Heart right ventricle (tissue), 16 donors: ENCODE data around the gene MTERF2. TPM values are rescaled to one million over a fixed set of nuclear protein-coding genes. Genes with fewer than 3 reads are reported as not detected.

Experiments used
- ATAC-seq, 8 donors: fragments of 200-7000 bp; cut with Tn5 transposase; one replicate each; pipeline ENCODE4 v1.9.1; 2020; ENCODE audit warnings: mild to moderate bottlenecking in 8 of 8, moderate library complexity in 8 of 8, moderate number of reproducible peaks in 1 of 8
- DNase-seq, 2 donors: peaks; one replicate each; pipeline ENCODE4 v3.0.0-alpha.2; 2020
- H3K27ac ChIP-seq, 10 donors: fragments of 200-600 bp; sonication (generic) in 2 of 10; one replicate each; pipeline versions ENCODE4 v1.5.0 to v1.8.0; 2020 to 2022; ENCODE audit warnings: mild to moderate bottlenecking in 3 of 10
- H3K27me3 ChIP-seq, 7 donors: fragments of 200-600 bp; one replicate each; pipeline ENCODE4 v1.8.0; 2021 to 2022; ENCODE audit warnings: mild to moderate bottlenecking in 2 of 7
- H3K36me3 ChIP-seq, 9 donors: fragments of 200-600 bp; sonication (generic) in 1 of 9; one replicate each; pipeline versions ENCODE4 v1.5.0 to v1.8.0; 2020 to 2022; ENCODE audit warnings: mild to moderate bottlenecking in 2 of 9
- H3K4me1 ChIP-seq, 9 donors: fragments of 200-600 bp; sonication (generic) in 1 of 9; one replicate each; pipeline versions ENCODE4 v1.5.0 to v1.8.0; 2020 to 2022; ENCODE audit warnings: mild to moderate bottlenecking in 4 of 9
- H3K4me3 ChIP-seq, 10 donors: fragments of 200-600 bp; sonication (generic) in 2 of 10; one replicate each; pipeline versions ENCODE4 v1.5.0 to v1.8.0; 2020 to 2022; ENCODE audit warnings: mild to moderate bottlenecking in 7 of 10, moderate library complexity in 2 of 10
- H3K9me3 ChIP-seq, 11 donors: fragments of 200-600 bp in 10 of 11; sonication (generic) in 2 of 11; one replicate each; pipeline versions ENCODE4 v1.5.0 to v1.8.0; 2013 to 2022; ENCODE audit warnings: mild to moderate bottlenecking in 2 of 11, control low read depth in 1 of 11, moderate library complexity in 1 of 11
- CTCF ChIP-seq, 9 donors: fragments of 200-600 bp; sonication (generic) in 2 of 9; IDR thresholded peaks; one replicate each; pipeline versions ENCODE4 v1.5.0 to v1.8.0; 2021 to 2022; ENCODE audit warnings: antibody characterized with exemption in 9 of 9, mild to moderate bottlenecking in 5 of 9, moderate library complexity in 1 of 9
- WGBS, 2 donors: extraction: QIAGEN DNeasy Blood & Tissue Kit; methylation state at CpG; one replicate each; pipeline ENCODE4 v1.1.7; 2013; ENCODE audit warnings: inconsistent platforms in 1 of 2; 5-methylcytosine and 5-hydroxymethylcytosine counted together
- intact Hi-C, 10 donors: fragments of 100-400 bp; cut with DNase I; formaldehyde crosslinking; loops; one replicate each; pipeline versions ENCODE4 v1.11.1 to v1.14.2; 2022
- polyA plus RNA-seq, 2 donors: library from polyadenylated mRNA; stranded (reverse); fragments of 200-250 nt; gene quantifications; one replicate each; pipeline ENCODE4 v1.2.3, GENCODE V29; 2013
- total RNA-seq, 10 donors: library from RNA; stranded (reverse); fragmentation: NEBNext Ultra II Directional in 3 of 10; extraction: Animal tissue kit (Norgen Biotek cat#: 25700) in 3 of 10; gene quantifications; one replicate each; pipeline versions ENCODE4 v1.2.1 to v1.2.4, GENCODE V29; 2021 to 2023
- donor health status: Arrhythmogenic right ventricular cardiomyopathy.
- donor health status: ischemic (EF 13 %, LVEDD 7.1; RV severe dilation, severe dysfunction).
- donor health status: healthy with polysubstance abuse.
- donor health status: DM: no; HTN: yes; CAD: no.
- donor health status: DM: no; HTN: no; CAD: no.
- donor health status: ischemic (EF 25% LVEDD 6.9; RV normal size, moderate dysfunction).
- donor health status: ischemic (EF 25% LVEDD 5.7; RV mildly dilated, moderate dysfunction).
- donor health status: healthy.
- donor health status: DM: yes; HTN: yes; CAD: no.
- donor health status: Ischemic cardiomyopathy.
- donor health status: ischemic (EF 35%, LVEDD 5.7; RV mildly dilated, moderate dysfunction).
- donor health status: nonischemic (EF 11% LVEDD 7.7; RV severe dilation, severe dysfunction).
- donor health status: DM: yes; HTN: yes; CAD: no.
- donor health status: PGD.
- donor health status: ischemic (EF 29% LVEDD 5.4; RV normal size, mild dysfunction).
- donor health status: nonischemic (EF 23%, LVEDD 6.1; RV moderate dilation, normal function).

The MTERF2 gene
- total and polyA plus RNA-seq, 12 donors: 13.2 to 70.0 (median 28.0) TPM

DNA sequence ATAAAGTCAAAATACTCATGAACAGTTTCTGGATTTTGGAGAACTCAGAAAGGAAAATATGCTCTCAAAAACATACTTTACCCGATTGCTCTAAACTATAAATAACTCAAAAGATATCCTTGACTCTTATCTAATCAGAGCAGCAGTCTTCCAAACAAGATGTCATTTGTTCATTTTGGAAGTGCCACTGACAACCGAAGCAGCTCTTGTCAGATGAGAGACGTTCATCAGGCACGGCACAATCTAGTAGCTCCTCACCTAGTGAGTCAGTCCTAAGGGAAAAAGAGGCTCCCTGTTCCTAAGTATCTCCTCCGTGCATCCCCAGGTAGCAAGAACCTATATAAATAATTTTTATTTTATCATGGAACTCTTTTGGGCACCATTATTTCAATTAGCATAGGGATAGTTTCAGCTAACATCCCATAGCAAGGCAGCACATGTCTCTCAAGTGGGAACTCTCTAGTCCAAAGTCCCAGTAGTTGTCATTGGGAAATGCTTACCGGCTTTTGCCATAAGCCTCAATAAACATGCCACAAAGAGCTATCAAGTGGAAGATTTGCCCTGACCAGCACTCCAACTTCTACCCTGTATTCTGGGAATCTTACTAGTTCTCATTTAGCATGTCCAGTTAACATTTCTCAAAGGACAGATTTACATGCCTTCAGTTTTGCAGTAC lies 45.3 kb downstream of the MTERF2 start:
- 31 to 33% methylated on average over 6 of the region's 6 CpGs for WGBS, 2 donors
- DNase-seq: no peak
- no peak for ATAC-seq
- Histone ChIP-seq H3K9me3 (peaks cover 0 to 17% (median 0%) of the 10 kb centered on the region in 11 donors), H3K4me1 (peaks cover 0 to 17% (median 5%) of the 10 kb centered on the region in 9 donors), H3K27ac (peak overlapping the region in 1 of 10 donors; percentile 62), H3K27me3 (peaks cover 0 to 42% (median 0%) of the 10 kb centered on the region in 7 donors), H3K4me3 (no peak overlapping the region), H3K36me3 (no peaks in the 10 kb centered on the region)
- intact Hi-C loops: no loop called here
- TF ChIP-seq CTCF (IDR thresholded peaks at IDR 0.05): no peak

- 84 to 86% methylated on average over 3 of the region's 3 CpGs for WGBS, 2 donors
- TF ChIP-seq CTCF (IDR thresholded peaks at IDR 0.05): no peak
- no peak overlapping the region for H3K4me3 ChIP-seq
- peaks cover 0 to 10% (median 0%) of the 10 kb centered on the region in 11 donors for H3K9me3 ChIP-seq
- peaks cover 0 to 83% (median 0%) of the 10 kb centered on the region in 7 donors for H3K27me3 ChIP-seq
- no peaks in the 10 kb centered on the region for H3K4me1 ChIP-seq
- DNase-seq (no peak), ATAC-seq (no peak)
- no peak overlapping the region for H3K27ac ChIP-seq
- intact Hi-C loops: no loop called here
- no peaks in the 10 kb centered on the region for H3K36me3 ChIP-seq
Measured at GRCh38 chr12:106934277-106934676, 52.7 kb downstream of the MTERF2 start.

Other genes with a start within 250 kb of the MTERF2 start
- gene RIC8B, start 212.5 kb downstream of the MTERF2 start, total RNA-seq: 10 to 100 TPM; 14.1 to 32.1 (median 23.2) TPM
- gene RIC8B, start 212.5 kb downstream of the MTERF2 start, polyA plus RNA-seq: 1 to 10 TPM; 6.6 to 8.6 TPM
- 10 to 100 TPM; 31.1 to 47.5 (median 37.0) TPM for gene TMEM263, start 31.2 kb downstream of the MTERF2 start, total RNA-seq
- 10 to 100 TPM; 15.1 to 22.7 TPM for gene TMEM263, start 31.2 kb downstream of the MTERF2 start, polyA plus RNA-seq
- 10 to 100 TPM in 7 of 10 donors, 1 to 10 TPM in 3; 6.5 to 18.7 (median 11.0) TPM for gene CRY1, start 106.4 kb upstream of the MTERF2 start, total RNA-seq
- gene CRY1, start 106.4 kb upstream of the MTERF2 start, polyA plus RNA-seq: 1 to 10 TPM; 5.1 to 10.0 TPM